ENCODE results near the gene PGS1.
"Not testable (repeated sequence)": the region's sequence is repeated elsewhere in the genome, so short reads cannot be mapped to it uniquely, and the experiment has no call there.

Gene PGS1, protein sequence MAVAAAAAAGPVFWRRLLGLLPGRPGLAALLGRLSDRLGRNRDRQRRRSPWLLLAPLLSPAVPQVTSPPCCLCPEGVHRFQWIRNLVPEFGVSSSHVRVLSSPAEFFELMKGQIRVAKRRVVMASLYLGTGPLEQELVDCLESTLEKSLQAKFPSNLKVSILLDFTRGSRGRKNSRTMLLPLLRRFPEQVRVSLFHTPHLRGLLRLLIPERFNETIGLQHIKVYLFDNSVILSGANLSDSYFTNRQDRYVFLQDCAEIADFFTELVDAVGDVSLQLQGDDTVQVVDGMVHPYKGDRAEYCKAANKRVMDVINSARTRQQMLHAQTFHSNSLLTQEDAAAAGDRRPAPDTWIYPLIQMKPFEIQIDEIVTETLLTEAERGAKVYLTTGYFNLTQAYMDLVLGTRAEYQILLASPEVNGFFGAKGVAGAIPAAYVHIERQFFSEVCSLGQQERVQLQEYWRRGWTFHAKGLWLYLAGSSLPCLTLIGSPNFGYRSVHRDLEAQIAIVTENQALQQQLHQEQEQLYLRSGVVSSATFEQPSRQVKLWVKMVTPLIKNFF

DNA sequence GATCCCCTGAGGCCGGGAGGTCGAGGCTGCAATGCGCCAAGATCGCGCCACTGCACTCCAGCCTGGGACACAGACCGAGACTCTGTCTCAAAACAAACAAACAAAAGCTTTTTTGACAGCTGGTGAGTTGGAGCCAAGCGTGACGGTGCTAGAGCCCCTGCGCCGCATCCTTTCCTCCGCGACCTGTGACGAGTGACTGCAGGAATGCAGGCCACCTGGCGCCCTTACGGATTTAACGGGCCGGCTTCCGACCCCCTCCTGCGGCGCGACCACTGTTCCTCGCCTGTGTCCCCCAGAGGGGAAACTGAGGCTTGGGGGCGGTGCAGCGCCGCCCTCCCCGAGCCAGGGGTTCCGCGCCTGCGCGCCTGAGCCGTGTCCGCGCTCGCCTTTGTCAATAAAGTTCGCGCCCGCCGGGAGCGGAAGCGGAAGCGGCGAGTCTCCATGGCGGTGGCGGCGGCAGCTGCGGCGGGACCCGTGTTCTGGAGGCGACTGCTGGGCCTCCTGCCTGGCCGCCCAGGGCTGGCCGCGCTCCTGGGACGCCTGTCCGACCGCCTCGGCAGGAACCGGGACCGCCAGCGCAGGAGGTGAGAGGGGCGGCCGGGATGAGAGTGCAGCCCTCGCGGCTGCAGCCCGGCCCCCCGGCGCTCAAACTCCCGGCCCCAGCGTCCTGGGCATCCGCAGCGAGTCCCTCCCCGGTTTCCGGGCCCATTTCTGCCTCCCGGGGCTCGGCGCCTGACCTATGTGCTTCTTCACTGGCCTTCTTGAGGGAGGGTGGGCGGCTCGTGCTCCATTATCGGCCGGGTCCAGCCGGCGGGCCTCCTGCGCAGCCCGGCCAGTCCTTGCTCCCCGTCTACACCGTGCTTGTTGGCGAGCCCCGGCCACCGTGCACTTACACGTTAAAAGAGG lies at the start of gene PGS1:
PGS1 (plus strand) TSS at position 425 of the 906 bp plus-strand sequence; CDS start at position 442, 17 bp downstream.
- DNase-seq, result no peak

DNA sequence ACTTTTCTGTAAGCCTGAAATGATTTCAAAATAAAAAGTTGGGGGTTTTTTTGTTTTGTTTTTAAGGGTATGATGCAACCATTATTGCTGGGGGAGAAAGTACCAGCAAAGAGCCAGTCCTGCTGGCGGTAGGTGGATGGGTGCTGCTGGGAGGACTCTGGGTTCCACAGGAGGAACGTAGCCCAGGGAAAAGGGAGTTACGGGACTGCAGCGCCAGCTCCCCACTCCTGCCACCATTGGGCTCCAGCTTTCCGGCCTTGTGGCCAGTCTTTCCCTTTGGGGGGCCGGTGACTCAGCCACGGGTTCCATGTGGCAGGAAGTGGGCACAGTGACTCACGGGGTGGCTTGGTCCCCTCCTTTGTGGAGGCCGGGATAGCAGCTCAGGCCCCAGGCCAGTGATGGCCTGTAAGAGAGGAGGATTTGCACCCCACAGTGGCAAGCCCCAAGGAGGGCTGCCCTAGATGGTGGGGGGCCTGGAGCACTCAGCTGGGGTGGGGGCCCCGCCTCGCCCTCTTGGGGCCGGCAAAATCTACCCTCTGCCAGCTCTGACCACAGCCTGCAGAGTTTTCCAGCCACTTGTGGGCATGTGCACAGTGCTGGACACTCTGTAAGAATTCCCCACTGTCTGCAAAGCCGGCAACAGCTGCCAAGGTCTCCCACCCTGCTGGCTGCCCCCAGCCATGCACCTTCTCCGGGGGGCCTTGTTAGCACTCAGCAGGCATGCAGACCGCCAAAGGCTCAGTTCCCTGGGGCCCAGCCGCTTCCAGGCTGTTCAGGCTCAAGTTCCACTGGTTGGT lies 49.0 kb upstream of the PGS1 start:
- no peak for DNase-seq

DNA sequence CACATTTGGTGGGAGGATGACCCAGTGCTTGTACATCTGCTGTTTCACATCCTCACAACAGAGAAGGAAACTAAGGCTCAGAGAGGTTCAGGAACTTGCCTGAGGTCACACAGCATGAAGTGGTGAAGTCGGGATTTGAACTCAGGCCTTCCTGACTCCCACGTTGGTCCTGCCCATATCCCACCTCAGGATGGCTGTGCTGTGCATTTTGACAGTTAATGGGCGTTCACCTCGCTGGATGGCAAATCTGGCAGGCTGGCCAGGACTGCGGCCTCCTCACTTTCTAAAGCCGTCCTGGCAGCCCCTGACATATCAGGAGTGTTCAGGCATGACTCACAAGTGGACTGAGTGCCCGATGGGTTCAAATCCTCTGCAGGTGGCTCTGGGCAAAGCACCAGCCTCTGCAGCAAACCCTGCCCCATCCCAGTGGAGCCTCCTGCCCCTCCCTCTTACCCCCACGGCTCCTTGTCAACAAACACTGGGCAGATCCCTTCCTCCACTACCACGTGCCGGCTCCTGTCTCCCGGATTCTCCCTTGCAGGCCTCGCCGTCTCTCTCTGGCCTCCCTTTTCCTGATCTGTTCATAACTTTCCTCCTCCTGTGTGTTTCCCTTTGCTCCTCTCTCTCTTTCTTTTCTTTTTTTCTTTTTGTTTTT lies 47.8 kb upstream of the PGS1 start:
- no peak for DNase-seq

DNA sequence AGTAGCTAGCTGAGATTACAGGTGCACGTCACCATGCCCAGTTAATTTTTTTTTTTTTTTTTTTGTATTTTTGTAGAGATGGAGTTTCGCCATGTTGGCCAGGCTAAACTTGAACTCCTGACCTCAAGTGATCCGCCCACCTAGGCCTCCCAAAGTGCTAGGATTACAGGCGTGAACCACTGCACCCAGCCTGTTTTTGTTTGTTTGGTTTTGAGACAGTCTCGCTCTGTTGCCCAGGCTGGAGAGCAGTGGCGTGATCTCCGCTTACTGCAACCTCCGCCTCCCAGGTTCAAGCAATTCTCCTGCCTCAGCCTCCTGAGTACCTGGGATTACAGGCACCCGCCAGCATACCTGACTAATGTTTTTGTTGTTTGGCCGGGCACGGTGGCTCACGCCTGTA lies 47.1 kb upstream of the PGS1 start:
- not testable (repeated sequence) for DNase-seq

DNA sequence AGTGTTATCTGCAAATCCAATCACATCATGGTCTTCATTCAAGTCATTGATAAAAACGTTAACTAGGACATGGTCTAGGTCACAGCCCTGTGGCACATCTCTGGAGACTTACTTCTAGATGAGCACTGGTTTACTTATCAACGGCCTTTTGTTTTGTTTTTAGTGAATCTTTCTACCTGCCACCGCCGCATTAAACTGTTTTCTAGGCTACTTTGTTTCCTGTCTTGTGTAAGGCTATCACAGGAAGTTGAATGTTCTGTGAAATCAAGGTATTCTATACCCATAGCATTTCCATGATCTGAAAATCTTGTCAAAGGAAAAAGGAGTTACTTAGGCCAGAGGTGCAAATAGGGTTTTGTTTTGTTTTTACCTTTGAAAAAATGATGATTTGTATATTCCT lies 45.5 kb upstream of the PGS1 start:
- no peak for DNase-seq

DNA sequence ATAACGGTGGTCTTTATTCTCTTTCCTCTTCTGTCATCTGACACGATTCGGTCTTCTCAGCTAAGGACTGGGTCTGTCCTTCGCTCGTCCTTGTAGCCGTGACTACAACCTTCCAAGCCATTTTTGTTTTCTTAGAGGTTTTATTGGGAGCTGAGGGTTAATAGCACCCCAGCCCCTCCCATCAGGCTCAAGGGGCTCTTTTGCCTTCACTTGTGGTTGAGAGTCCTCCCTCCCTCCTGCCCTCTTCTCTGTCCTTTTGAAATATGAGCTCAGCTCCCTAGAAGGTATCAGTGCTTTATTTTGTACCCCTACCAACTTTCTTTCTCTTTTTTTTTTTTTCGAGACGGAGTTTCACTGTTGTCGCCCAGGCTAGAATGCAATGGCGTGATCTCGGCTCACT lies 43.2 kb upstream of the PGS1 start:
- DNase-seq, result no peak

DNA sequence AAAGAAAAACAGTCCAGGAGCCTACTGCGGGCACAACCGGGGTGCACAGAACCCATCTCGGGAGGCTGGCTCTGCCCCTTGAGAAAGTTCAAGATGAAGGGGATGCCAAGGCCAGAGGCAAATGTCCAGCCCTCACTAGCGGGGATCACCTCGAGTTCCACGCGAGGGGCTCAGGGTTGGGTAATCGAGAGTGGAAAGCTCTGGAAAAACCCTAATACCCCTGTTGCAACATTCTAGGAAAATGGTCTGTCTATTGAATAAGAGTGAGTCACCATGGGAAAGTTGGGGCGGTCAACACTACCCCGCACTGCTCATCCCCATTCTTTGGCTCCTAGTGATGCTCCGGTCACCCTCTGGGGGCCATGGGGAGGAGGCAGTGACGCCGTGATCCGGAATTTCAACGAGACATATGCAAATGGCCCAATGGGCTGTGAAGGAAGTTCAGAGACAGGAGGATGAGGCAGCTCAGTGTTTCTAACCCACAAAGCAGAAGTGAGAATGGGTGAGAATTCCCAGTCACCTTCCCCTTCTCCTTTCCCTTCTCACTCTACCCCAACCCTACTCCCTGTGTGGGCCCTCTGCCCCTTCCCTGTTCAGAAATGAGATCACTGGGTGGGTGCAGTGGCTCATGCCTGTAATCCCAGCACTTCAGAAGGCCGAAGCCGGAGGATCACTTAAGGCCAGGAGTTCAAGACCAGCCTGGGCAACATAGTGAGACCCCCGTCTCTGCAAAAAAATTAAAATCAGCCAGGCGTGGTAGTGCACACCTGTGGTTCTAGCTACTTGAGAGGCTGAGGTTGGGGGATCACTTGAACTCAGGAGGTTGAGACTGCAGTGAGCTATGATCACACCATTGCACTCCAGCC lies 41.0 kb upstream of the PGS1 start:
- DNase-seq, result no peak

DNA sequence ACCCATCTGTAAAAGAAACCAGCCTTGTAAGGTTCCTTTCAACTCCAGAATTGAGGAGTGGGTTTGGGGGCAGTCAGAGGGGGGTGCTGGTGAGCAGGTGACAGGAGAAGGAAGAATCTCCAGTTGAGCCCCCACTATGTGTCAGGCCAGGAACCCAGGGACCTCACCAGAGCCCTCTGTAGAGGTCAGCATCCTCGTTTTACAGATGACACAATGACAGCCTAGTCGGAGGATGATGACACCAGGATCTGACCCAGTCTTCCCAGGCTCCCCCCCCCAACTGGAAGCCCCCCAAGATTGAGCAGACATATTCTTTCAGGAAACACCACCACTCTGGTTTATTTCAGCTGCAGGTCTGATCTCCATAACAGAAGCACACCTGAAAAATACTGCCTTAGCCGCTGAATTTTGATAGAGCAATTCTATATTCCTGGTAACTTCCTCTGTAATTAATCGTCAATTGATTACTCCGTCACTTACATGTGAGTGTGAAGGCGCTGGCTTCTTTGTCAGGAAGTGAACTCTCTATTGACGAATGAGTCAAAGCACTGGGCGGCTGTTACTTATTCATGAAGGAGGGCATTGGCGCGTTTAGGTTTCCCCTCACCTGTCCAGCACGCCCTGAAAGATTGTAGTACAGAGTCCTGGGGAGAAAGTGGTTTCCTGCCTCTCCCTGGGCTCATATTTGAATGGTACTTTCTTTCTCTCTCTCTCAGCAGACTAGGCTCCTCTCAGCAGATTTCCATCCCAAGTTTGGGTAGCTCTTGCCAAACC lies 39.8 kb upstream of the PGS1 start:
- DNase-seq, result no peak

DNA sequence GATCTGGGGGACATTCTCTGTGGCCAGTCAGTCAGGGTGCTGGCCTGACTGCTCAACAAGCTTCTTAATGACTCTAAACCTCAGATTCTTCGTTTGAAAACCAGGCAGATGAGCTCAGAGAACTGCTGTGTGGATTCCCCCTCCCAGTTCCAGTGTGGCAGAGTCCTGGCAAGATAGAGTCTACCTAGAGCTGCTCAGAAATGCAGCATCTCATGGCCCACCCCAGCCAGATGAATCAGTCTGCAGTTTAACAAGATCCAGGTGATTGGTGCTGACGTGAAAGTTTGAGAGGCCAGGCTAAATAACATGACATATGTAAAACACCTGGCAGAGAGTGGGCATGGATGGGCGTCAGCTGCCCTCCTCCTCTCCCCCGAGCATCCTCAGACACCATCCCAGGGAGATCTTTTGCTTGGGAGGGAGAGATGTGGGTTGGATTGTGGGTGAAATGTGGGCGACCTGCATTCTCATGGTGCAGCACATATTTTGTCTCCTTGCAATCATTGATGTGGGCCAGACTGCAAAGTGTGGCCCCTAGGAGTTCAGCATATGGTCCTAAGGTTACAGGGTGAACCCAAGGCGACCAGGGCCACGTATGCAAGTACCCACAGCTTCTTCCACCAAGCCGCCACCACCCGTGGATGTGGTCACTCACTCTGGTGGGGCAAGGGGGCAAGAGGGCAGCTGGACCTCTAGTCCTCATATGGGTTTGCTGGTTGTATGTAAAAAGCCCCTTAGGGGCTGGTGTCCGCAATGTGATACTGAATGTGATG lies 38.1 kb upstream of the PGS1 start:
- DNase-seq, result no peak

DNA sequence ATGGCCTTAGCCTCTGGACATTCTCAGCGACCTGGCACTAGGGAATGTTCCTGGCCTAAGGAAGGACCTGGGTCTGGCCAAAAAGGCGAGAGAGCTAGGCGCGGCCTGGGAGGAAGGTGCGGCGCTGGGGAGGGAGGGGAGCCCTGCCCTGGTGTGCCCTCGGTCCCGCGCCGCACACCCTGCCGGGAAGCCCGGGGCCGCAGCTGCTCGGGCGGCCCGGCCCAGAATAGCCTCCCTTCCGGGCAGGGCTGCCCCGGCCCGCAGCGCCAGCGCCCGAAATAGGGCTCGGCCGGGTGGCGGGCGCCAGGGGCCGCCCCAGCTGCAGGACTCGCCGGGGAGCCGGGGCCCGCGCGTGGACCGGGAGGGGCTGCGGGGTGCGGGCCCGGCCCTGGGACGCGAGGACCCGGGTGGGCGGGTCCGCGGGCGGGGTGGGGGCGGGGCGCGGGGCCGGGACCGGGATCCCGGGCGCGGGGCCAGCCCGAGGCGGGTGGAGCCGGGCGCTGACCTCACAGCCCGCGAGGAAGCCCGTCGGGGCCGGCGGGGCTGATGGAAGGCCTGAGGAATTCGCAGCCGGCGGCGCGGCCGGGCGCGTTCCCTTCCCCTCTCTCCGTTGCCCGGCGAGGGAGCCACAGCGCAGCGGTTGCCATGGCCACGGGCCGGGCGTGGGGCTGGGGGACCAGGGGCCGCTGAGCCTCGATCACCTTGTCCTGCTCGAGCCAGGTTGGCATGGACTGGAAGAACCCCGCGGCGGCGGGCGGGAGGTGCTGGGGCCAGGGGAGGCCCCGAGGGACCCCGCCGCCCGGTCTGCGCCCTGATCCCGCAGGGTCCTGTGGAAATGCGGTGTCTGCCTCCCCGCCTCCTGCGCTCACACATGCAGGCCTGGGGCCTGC lies 36.6 kb upstream of the PGS1 start:
- DNase-seq, result no peak

DNA sequence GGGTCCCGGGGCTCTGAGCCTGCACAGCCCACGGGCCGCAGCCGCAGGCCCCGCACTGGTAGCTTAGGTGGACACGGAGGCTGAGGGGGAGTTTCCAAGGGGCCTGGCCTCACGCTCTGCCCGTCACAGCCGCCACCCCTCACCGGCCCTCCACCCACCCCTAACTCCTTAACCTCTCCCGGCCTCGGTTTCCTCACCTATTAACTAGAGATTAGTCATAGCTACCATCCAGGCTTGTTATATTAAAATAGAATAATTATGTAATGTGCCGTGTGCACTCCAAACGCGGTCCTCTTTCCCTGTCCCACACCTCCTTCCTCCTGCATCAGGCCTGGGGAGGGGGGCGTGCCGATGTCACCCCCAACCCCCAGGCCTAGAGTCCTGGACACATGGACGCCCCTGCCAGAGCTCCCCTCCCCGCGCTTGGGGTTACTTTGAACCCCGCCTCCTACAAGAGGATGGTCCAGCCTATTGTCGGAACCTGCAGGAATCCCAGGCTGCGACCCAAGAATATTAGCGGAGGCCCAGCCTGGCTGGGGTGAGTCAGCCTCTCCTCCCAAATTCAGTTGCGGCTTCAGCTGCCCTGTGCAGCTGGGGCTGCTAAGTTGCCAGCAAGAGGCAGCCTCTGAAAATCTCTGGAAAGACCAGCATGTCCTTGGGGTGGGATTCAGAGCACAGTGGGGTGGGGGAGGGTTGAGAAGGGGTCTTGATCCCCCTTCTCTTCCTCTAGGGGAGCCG lies 35.8 kb upstream of the PGS1 start:
- DNase-seq, result no peak

DNA sequence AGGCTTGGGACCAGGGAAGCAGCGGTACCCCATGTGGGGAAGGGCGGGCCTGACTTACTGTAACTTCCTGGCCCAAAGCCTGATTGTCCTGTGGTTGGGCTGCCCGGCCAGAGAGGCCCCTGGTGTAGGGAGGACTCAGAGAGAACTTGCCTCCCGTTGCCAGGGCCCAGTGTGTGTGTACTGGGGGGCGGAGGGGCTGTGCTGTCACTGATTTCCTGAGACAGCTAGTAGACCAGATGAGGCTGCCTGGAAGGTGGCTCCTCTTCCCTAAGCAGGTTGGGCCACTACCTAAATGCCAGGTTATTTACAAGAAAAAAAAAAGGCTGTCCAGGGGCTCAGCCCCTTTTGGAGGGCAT lies 35.3 kb upstream of the PGS1 start:
- DNase-seq, result no peak

DNA sequence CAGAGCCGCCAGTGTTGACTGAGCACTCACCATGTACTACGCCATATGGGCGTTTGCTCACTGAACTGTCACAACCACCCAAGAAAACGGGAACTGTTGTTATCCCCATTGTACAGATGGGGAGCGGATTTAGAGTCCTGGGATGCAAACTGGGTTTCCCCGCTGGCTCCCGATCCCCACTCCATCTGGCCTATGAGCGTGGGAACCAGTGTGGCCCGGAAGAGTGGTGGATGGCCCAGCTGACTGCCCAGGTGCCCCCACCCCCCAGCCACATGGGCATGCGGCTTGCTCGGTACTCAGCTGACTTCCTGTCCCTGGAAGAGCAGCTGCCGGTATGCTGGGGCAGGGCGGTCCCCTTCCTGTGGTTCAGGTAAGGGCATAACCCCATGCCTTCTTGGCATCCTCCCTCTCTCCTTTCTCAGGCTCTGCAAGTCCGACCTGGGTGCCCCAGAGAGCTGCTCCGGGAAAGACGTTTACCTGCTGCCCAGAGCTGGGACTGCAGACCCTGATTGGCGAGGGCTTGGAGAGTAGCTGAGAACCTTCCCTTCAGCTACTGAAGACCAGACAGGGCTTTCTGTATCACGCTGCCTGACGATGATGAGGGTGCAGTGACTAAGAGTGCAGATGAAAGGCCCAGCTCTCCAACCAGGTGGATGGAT lies 34.8 kb upstream of the PGS1 start:
- no peak for DNase-seq

DNA sequence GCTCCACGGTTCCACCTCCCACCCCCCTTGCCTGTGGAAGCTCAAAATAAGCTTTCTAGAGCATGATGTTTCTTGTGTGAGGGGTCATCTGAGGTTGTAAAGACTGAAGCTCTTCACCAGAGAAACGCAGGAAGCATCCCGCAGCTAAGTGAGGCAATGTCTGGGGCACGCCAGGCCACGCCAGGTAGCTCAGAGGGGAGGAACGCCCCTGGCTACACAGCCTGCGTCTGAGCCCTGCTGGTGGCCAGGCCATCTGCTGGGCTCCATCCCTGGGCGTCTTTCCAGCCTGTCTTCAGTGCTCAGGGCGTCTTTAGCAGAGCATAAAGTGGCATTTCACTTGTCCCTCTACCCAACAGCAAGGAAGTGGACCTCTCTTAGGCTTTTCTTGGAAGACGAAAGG lies 33.8 kb upstream of the PGS1 start:
- DNase-seq, result no peak

DNA sequence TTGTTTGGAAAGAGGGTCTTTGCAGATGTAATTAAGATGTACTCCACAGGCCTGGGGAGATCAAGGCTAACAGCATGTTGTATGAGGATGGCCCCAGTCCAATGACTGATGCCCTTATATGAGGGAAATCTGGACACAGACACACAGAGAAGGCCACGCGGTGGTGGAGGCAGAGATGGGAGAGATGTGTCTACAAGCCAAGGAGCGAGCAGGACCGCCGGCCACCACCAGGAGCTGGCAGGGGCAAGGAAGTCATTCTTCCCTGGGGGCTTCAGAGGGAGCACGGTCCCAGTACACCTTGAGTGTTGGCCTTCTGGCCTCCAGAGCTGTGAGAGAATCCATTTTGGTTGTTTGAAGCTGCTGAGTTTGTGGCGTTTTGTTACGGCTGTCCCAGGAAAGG lies 33.3 kb upstream of the PGS1 start:
- no peak for DNase-seq

DNA sequence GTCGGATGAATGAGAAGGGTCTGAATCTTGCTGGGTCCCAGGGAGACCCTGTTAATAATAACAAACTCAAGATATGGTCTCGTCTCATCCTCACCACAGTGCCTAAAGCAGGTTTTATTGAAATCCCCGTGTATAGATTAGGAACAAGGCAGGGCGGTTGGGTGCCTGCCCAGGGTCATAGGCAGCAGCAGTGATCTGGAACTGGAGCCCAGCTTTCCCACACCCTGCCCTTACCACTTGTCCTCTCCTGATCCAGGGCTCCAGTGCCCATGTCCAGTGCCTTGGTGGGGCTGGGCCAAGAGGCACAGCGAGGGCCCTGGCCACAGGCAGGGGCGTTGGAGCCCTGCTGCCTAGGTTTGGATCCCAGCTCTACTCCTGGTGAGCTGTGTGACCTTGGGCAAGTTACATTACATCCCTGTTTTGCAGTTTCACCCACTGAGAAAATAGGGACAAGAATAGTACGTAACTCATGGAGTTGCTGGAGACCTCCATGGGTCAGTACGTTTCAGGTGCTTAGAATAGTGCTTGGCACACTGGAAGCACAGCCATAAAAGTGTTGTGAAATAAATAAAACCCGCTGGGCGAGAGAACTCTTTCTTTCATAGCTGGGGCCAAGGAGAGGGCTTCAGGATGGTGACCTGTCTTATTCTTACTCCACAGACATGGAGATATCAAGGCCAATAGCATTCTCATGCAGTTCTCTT lies 32.5 kb upstream of the PGS1 start:
- DNase-seq, result no peak
